GM23338 (cell line): ENCODE results near the gene NAB2. TPM values are rescaled to one million over a fixed set of nuclear protein-coding genes. Genes with fewer than 3 reads are reported as not detected.

Experiments
- ATAC-seq: fragments of 200-7000 bp; cut with Tn5 transposase; 3 replicates; pipeline ENCODE4 v1.9.1; 2020
- DNase-seq: peaks from one replicate; pipeline ENCODE4 v3.0.0-alpha.2; 2015; ENCODE audit warnings: low spot score
- H2AFZ ChIP-seq: fragments of 200-600 bp; sonication (generic); 2 replicates; pipeline ENCODE4 v1.8.0; 2016; ENCODE audit warnings: antibody characterized with exemption, mild to moderate bottlenecking, moderate library complexity
- H3F3A ChIP-seq: fragments of 200-600 bp; sonication (generic); replicated peaks from 2 replicates; pipeline ENCODE4 v1.8.0; 2017; ENCODE audit warnings: antibody characterized with exemption, mixed run types, low read depth
- H3K27ac ChIP-seq: fragments of 200-600 bp; sonication (generic); 2 replicates; pipeline ENCODE4 v1.6.1; 2016; ENCODE audit warnings: low read depth
- H3K27me3 ChIP-seq: fragments of 200-600 bp; sonication (generic); 2 replicates; pipeline ENCODE4 v1.8.0; 2016; ENCODE audit warnings: mild to moderate bottlenecking, mixed run types, moderate library complexity; ENCODE audit not compliant: insufficient read depth
- H3K36me3 ChIP-seq: fragments of 200-600 bp; sonication (generic); 2 replicates; pipeline ENCODE4 v1.8.0; 2016; ENCODE audit warnings: mild to moderate bottlenecking; ENCODE audit not compliant: insufficient read depth
- H3K4me1 ChIP-seq: fragments of 200-600 bp; sonication (generic); 2 replicates; pipeline ENCODE4 v1.8.0; 2016; ENCODE audit warnings: mild to moderate bottlenecking, moderate library complexity; ENCODE audit not compliant: insufficient read depth
- H3K4me2 ChIP-seq: fragments of 200-600 bp; sonication (generic); 2 replicates; pipeline ENCODE4 v1.7.1; 2017; ENCODE audit warnings: mixed run types
- H3K4me3 ChIP-seq: fragments of 200-600 bp; sonication (generic); 2 replicates; pipeline ENCODE4 v1.6.1; 2016; ENCODE audit warnings: mixed run types
- H3K79me2 ChIP-seq: fragments of 200-600 bp; sonication (generic); replicated peaks from 2 replicates; pipeline ENCODE4 v1.8.0; 2017; ENCODE audit warnings: mild to moderate bottlenecking; ENCODE audit not compliant: insufficient read depth
- H3K9me2 ChIP-seq: fragments of 200-600 bp; sonication (generic); 2 replicates; pipeline ENCODE4 v1.8.0; 2017; ENCODE audit not compliant: insufficient read depth
- H4K20me1 ChIP-seq: fragments of 200-600 bp; sonication (generic); replicated peaks from 2 replicates; pipeline ENCODE4 v1.8.0; 2017; ENCODE audit warnings: mild to moderate bottlenecking; ENCODE audit not compliant: insufficient read depth
- H3K27ac Mint-ChIP-seq: 2 replicates; pipeline ENCODE4 v1.8.0; 2020; ENCODE audit warnings: inconsistent platforms, mild to moderate bottlenecking, moderate library complexity, mixed read lengths
- H3K27me3 Mint-ChIP-seq: 3 replicates; pipeline ENCODE4 v1.8.0; 2022; ENCODE audit warnings: low read depth, mild to moderate bottlenecking, moderate library complexity, mixed read lengths, inconsistent platforms; ENCODE audit not compliant: insufficient read depth, poor library complexity
- H3K36me3 Mint-ChIP-seq: 3 replicates; pipeline ENCODE4 v1.8.0; 2021; ENCODE audit warnings: low read depth, mild to moderate bottlenecking, inconsistent platforms, moderate library complexity, mixed read lengths
- H3K4me1 Mint-ChIP-seq: 3 replicates; pipeline ENCODE4 v1.8.0; 2020; ENCODE audit warnings: mild to moderate bottlenecking, inconsistent platforms, mixed read lengths
- H3K4me3 Mint-ChIP-seq: 3 replicates; pipeline ENCODE4 v1.8.0; 2021; ENCODE audit warnings: moderate library complexity, mild to moderate bottlenecking, inconsistent platforms, mixed read lengths
- H3K9me3 Mint-ChIP-seq: 3 replicates; pipeline ENCODE4 v1.8.0; 2020; ENCODE audit warnings: moderate library complexity, mild to moderate bottlenecking, inconsistent platforms, mixed read lengths
- CREB1 ChIP-seq: fragments of 250-450 bp; sonication (Bioruptor Pico); IDR thresholded peaks from 2 replicates; pipeline ENCODE4 v1.5.0; 2020; ENCODE audit warnings: low read depth, mild to moderate bottlenecking, moderate library complexity
- EZH2 ChIP-seq: fragments of 200-600 bp; sonication (generic); IDR thresholded peaks from one replicate; pipeline ENCODE4 v1.8.0; 2017; ENCODE audit warnings: antibody characterized with exemption, mild to moderate bottlenecking, low read depth; ENCODE audit not compliant: unreplicated experiment
- EZH2phosphoT487 ChIP-seq: fragments of 200-600 bp; sonication (generic); IDR thresholded peaks from one replicate; pipeline ENCODE4 v1.8.1; 2018; ENCODE audit warnings: antibody characterized with exemption; ENCODE audit not compliant: unreplicated experiment
- JUNB ChIP-seq: IDR thresholded peaks from one replicate; pipeline ENCODE4 v1.6.1; 2016; ENCODE audit warnings: antibody characterized with exemption; ENCODE audit not compliant: unreplicated experiment
- NANOG ChIP-seq: IDR thresholded peaks from 2 replicates; pipeline ENCODE4 v1.6.1; 2016; ENCODE audit warnings: antibody characterized with exemption, borderline replicate concordance
- POLR2AphosphoS5 ChIP-seq: IDR thresholded peaks from 2 replicates; pipeline ENCODE4 v1.6.1; 2016; ENCODE audit warnings: antibody characterized with exemption, low read depth
- STAT1 ChIP-seq: IDR thresholded peaks from one replicate; pipeline ENCODE4 v1.6.1; 2016; ENCODE audit warnings: antibody characterized with exemption; ENCODE audit not compliant: unreplicated experiment
- ZNF114 ChIP-seq: fragments of 250-450 bp; sonication (Bioruptor Pico); IDR thresholded peaks from 2 replicates; pipeline ENCODE4 v1.5.0; 2020; ENCODE audit warnings: mild to moderate bottlenecking, moderate library complexity
- ZNF331 ChIP-seq: fragments of 250-450 bp; sonication (Bioruptor Pico); IDR thresholded peaks from 2 replicates; pipeline ENCODE4 v1.5.0; 2020; ENCODE audit warnings: low read depth, mild to moderate bottlenecking, moderate library complexity
- polyA plus RNA-seq: library from polyadenylated mRNA; unstranded; fragments of >200 nt; fragmentation: Nextera tagmentation; extraction: Ambion mirVana; gene quantifications from 2 replicates; pipeline ENCODE4 v1.2.1, GENCODE V29; 2016
- total RNA-seq: library from RNA; depleted of rRNA; stranded (reverse); fragments of >200 nt; shearing (Covaris generic); gene quantifications from 2 replicates; pipeline ENCODE4 v1.2.3, GENCODE V29; 2014
- TF ChIP-seq, protein P1 (sequence below): IDR thresholded peaks from one replicate; pipeline ENCODE4 v1.6.1; 2018; ENCODE audit warnings: antibody characterized with exemption; ENCODE audit not compliant: unreplicated experiment
- TF ChIP-seq, protein P2 (sequence below), 2 experiments: fragments of 200-600 bp in 1 of 2; sonication (generic) in 1 of 2; conservative IDR thresholded peaks; 2 replicates each; pipeline versions ENCODE4 v1.5.1 to v1.6.1; 2016 to 2017; ENCODE audit warnings: antibody characterized with exemption in 2 of 2, low read depth in 2 of 2, mild to moderate bottlenecking in 2 of 2, moderate library complexity in 1 of 2
- TF ChIP-seq, protein P3 (sequence below): IDR thresholded peaks from 2 replicates; pipeline ENCODE4 v1.6.1; 2016; ENCODE audit warnings: antibody characterized with exemption
- TF ChIP-seq, protein P4 (sequence below): fragments of 250-450 bp; sonication (Bioruptor Pico); IDR thresholded peaks from 2 replicates; pipeline ENCODE4 v1.5.0; 2020; ENCODE audit warnings: mild to moderate bottlenecking, moderate library complexity

NAB2 gene
- total and polyA plus RNA-seq, 2 experiments from 2014 or later = 6.5 to 19.8 TPM

DNA sequence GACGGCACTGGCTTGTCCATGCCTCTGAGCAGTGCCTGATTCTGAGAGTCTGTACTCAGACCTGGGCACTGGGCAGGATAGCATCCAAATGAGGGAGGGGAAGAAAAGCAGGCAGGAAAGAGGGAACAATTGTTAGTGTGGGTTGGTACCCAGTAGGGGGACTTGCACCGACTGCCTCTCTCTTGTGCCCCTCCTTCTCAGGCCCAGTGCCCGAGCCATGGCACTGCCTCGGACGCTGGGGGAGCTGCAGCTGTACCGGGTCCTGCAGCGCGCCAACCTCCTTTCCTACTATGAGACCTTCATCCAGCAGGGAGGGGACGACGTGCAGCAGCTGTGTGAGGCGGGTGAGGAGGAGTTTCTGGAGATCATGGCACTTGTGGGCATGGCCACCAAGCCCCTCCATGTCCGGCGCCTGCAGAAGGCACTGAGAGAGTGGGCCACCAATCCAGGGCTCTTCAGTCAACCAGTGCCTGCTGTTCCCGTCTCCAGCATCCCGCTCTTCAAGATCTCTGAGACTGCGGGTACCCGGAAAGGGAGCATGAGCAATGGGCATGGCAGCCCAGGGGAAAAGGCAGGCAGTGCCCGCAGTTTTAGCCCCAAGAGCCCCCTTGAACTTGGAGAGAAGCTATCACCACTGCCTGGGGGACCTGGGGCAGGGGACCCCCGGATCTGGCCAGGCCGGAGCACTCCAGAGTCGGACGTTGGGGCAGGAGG lies 2.2 kb downstream of the NAB2 start:
- Mint-ChIP-seq H3K27me3 (peaks cover 39% of the 10 kb centered on the region), H3K4me1 (peaks cover 55% of the 10 kb centered on the region), H3K4me3 (peak overlapping the region; percentile 93), H3K36me3 (peaks cover 49% of the 10 kb centered on the region), H3K9me3 (no peaks in the 10 kb centered on the region), H3K27ac (no peak overlapping the region)
- Histone ChIP-seq H3K9me2 (no peaks in the 10 kb centered on the region), H3F3A (peaks cover 19% of the 10 kb centered on the region), H3K79me2 (peaks cover 8% of the 10 kb centered on the region; the same call in 1 of the 2 replicates), H3K27ac (no peak overlapping the region), H3K4me2 (no peak overlapping the region), H3K4me1 (peaks cover 26% of the 10 kb centered on the region), H3K4me3 (no peak overlapping the region; the same call in 1 of the 2 replicates), H3K36me3 (no peaks in the 10 kb centered on the region), H3K27me3 (no peaks in the 10 kb centered on the region), H4K20me1 (no peaks in the 10 kb centered on the region; the same call in 1 of the 2 replicates), H2AFZ (no peak overlapping the region)
- DNase-seq (no peak), ATAC-seq (no peak)
- TF ChIP-seq, protein P1, sequence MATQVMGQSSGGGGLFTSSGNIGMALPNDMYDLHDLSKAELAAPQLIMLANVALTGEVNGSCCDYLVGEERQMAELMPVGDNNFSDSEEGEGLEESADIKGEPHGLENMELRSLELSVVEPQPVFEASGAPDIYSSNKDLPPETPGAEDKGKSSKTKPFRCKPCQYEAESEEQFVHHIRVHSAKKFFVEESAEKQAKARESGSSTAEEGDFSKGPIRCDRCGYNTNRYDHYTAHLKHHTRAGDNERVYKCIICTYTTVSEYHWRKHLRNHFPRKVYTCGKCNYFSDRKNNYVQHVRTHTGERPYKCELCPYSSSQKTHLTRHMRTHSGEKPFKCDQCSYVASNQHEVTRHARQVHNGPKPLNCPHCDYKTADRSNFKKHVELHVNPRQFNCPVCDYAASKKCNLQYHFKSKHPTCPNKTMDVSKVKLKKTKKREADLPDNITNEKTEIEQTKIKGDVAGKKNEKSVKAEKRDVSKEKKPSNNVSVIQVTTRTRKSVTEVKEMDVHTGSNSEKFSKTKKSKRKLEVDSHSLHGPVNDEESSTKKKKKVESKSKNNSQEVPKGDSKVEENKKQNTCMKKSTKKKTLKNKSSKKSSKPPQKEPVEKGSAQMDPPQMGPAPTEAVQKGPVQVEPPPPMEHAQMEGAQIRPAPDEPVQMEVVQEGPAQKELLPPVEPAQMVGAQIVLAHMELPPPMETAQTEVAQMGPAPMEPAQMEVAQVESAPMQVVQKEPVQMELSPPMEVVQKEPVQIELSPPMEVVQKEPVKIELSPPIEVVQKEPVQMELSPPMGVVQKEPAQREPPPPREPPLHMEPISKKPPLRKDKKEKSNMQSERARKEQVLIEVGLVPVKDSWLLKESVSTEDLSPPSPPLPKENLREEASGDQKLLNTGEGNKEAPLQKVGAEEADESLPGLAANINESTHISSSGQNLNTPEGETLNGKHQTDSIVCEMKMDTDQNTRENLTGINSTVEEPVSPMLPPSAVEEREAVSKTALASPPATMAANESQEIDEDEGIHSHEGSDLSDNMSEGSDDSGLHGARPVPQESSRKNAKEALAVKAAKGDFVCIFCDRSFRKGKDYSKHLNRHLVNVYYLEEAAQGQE = no peak
- no peak for TF ChIP-seq EZH2
- TF ChIP-seq JUNB = no peak
- TF ChIP-seq CREB1 = no peak
- TF ChIP-seq, protein P2, sequence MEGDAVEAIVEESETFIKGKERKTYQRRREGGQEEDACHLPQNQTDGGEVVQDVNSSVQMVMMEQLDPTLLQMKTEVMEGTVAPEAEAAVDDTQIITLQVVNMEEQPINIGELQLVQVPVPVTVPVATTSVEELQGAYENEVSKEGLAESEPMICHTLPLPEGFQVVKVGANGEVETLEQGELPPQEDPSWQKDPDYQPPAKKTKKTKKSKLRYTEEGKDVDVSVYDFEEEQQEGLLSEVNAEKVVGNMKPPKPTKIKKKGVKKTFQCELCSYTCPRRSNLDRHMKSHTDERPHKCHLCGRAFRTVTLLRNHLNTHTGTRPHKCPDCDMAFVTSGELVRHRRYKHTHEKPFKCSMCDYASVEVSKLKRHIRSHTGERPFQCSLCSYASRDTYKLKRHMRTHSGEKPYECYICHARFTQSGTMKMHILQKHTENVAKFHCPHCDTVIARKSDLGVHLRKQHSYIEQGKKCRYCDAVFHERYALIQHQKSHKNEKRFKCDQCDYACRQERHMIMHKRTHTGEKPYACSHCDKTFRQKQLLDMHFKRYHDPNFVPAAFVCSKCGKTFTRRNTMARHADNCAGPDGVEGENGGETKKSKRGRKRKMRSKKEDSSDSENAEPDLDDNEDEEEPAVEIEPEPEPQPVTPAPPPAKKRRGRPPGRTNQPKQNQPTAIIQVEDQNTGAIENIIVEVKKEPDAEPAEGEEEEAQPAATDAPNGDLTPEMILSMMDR (conservative IDR thresholded peaks at IDR 0.05; ENCODE audit: low read depth in 2 of 2) = no peak
- TF ChIP-seq ZNF114 (CRISPR knock-in tag) = no peak
- no peak for TF ChIP-seq NANOG
- TF ChIP-seq, protein P3, sequence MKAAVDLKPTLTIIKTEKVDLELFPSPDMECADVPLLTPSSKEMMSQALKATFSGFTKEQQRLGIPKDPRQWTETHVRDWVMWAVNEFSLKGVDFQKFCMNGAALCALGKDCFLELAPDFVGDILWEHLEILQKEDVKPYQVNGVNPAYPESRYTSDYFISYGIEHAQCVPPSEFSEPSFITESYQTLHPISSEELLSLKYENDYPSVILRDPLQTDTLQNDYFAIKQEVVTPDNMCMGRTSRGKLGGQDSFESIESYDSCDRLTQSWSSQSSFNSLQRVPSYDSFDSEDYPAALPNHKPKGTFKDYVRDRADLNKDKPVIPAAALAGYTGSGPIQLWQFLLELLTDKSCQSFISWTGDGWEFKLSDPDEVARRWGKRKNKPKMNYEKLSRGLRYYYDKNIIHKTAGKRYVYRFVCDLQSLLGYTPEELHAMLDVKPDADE = no peak
- no peak for TF ChIP-seq POLR2AphosphoS5
- TF ChIP-seq ZNF331 (CRISPR knock-in tag) = no peak
- TF ChIP-seq, protein P4, sequence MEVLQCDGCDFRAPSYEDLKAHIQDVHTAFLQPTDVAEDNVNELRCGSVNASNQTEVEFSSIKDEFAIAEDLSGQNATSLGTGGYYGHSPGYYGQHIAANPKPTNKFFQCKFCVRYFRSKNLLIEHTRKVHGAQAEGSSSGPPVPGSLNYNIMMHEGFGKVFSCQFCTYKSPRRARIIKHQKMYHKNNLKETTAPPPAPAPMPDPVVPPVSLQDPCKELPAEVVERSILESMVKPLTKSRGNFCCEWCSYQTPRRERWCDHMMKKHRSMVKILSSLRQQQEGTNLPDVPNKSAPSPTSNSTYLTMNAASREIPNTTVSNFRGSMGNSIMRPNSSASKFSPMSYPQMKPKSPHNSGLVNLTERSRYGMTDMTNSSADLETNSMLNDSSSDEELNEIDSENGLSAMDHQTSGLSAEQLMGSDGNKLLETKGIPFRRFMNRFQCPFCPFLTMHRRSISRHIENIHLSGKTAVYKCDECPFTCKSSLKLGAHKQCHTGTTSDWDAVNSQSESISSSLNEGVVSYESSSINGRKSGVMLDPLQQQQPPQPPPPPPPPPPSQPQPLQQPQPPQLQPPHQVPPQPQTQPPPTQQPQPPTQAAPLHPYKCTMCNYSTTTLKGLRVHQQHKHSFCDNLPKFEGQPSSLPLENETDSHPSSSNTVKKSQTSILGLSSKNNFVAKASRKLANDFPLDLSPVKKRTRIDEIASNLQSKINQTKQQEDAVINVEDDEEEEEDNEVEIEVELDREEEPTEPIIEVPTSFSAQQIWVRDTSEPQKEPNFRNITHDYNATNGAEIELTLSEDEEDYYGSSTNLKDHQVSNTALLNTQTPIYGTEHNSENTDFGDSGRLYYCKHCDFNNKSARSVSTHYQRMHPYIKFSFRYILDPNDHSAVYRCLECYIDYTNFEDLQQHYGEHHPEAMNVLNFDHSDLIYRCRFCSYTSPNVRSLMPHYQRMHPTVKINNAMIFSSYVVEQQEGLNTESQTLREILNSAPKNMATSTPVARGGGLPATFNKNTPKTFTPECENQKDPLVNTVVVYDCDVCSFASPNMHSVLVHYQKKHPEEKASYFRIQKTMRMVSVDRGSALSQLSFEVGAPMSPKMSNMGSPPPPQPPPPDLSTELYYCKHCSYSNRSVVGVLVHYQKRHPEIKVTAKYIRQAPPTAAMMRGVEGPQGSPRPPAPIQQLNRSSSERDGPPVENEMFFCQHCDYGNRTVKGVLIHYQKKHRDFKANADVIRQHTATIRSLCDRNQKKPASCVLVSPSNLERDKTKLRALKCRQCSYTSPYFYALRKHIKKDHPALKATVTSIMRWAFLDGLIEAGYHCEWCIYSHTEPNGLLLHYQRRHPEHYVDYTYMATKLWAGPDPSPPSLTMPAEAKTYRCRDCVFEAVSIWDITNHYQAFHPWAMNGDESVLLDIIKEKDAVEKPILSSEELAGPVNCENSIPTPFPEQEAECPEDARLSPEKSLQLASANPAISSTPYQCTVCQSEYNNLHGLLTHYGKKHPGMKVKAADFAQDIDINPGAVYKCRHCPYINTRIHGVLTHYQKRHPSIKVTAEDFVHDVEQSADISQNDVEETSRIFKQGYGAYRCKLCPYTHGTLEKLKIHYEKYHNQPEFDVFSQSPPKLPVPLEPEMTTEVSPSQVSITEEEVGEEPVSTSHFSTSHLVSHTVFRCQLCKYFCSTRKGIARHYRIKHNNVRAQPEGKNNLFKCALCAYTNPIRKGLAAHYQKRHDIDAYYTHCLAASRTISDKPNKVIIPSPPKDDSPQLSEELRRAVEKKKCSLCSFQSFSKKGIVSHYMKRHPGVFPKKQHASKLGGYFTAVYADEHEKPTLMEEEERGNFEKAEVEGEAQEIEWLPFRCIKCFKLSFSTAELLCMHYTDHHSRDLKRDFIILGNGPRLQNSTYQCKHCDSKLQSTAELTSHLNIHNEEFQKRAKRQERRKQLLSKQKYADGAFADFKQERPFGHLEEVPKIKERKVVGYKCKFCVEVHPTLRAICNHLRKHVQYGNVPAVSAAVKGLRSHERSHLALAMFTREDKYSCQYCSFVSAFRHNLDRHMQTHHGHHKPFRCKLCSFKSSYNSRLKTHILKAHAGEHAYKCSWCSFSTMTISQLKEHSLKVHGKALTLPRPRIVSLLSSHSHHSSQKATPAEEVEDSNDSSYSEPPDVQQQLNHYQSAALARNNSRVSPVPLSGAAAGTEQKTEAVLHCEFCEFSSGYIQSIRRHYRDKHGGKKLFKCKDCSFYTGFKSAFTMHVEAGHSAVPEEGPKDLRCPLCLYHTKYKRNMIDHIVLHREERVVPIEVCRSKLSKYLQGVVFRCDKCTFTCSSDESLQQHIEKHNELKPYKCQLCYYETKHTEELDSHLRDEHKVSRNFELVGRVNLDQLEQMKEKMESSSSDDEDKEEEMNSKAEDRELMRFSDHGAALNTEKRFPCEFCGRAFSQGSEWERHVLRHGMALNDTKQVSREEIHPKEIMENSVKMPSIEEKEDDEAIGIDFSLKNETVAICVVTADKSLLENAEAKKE = no peak
- TF ChIP-seq EZH2phosphoT487 = no peak
- TF ChIP-seq STAT1 = no peak
